Thyroid gland (tissue), 4 donors: Measurements from ENCODE around the gene TRPM2.

Source experiments
- POLR2A ChIP-seq, 2 donors: fragments of 450-650 bp; IDR thresholded peaks; one replicate each; pipeline ENCODE4 v1.6.1; 2017; ENCODE audit warnings: antibody characterized with exemption in 2 of 2, mild to moderate bottlenecking in 2 of 2, moderate library complexity in 1 of 2
- TF ChIP-seq, protein P1 (sequence below), 6 experiments: fragments of 200-600 bp in 3 of 6; fragments of 450-650 bp in 3 of 6; sonication (generic) in 3 of 6; IDR thresholded peaks; one replicate each; pipeline ENCODE4 v1.5.1; 2016 to 2019; ENCODE audit warnings: antibody characterized with exemption in 6 of 6, mild to moderate bottlenecking in 2 of 6, inconsistent platforms in 1 of 6, moderate library complexity in 1 of 6

DNA sequence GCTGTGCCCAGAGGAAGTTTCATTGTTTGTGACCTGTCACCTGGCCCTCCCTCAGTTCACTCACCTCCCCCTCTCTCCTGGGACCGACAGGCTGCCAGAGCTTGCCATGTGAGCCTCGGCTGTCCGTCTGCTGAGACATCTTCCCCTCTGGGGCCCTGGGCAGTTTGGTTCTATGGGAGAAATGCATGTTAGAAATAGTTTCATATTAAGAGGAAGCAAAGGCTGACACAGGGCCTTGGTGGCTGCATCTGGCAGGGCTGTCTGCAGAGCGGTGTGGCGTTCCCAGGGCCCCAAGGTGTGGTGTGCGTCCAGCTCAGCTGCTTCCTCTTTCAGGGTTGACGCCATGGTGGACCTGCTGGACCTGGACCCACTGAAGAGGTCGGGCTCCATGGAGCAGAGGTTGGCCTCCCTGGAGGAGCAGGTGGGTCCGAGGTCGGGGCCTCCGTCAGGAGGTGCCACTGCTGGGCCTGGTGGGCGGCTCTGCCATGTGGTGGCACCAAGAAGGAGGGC lies 69.9 kb downstream of the TRPM2 start:
- TF ChIP-seq, protein P1, sequence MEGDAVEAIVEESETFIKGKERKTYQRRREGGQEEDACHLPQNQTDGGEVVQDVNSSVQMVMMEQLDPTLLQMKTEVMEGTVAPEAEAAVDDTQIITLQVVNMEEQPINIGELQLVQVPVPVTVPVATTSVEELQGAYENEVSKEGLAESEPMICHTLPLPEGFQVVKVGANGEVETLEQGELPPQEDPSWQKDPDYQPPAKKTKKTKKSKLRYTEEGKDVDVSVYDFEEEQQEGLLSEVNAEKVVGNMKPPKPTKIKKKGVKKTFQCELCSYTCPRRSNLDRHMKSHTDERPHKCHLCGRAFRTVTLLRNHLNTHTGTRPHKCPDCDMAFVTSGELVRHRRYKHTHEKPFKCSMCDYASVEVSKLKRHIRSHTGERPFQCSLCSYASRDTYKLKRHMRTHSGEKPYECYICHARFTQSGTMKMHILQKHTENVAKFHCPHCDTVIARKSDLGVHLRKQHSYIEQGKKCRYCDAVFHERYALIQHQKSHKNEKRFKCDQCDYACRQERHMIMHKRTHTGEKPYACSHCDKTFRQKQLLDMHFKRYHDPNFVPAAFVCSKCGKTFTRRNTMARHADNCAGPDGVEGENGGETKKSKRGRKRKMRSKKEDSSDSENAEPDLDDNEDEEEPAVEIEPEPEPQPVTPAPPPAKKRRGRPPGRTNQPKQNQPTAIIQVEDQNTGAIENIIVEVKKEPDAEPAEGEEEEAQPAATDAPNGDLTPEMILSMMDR (IDR thresholded peaks at IDR 0.05) = no peak
- no peak for TF ChIP-seq POLR2A (IDR thresholded peaks at IDR 0.05)
